Fibroblast of mammary gland (primary cell): ENCODE measurements around the gene PBX4.
A peak's percentile ranks its signal among the peaks of the same experiment; 100 is the strongest.

Experiments
- DNase-seq: peaks from one replicate; pipeline ENCODE4 v3.0.0-alpha.2; 2010; ENCODE audit warnings: low read depth
- H3K4me3 ChIP-seq: 2 replicates; pipeline ENCODE4 v1.5.1; 2011; ENCODE audit warnings: low read depth, mild to moderate bottlenecking, low read length, moderate library complexity; ENCODE audit not compliant: control insufficient read depth
- TF ChIP-seq, protein P1 (sequence below): conservative IDR thresholded peaks from 2 replicates; pipeline ENCODE4 v1.5.1; 2011; ENCODE audit warnings: low read depth, low read length, inconsistent platforms; ENCODE audit not compliant: control insufficient read depth, insufficient read depth

PBX4 gene

GRCh38 chr19:19534556-19535265, 83.8 kb downstream of the PBX4 start:
- H3K4me3 ChIP-seq = no peak overlapping the region
- TF ChIP-seq, protein P1, sequence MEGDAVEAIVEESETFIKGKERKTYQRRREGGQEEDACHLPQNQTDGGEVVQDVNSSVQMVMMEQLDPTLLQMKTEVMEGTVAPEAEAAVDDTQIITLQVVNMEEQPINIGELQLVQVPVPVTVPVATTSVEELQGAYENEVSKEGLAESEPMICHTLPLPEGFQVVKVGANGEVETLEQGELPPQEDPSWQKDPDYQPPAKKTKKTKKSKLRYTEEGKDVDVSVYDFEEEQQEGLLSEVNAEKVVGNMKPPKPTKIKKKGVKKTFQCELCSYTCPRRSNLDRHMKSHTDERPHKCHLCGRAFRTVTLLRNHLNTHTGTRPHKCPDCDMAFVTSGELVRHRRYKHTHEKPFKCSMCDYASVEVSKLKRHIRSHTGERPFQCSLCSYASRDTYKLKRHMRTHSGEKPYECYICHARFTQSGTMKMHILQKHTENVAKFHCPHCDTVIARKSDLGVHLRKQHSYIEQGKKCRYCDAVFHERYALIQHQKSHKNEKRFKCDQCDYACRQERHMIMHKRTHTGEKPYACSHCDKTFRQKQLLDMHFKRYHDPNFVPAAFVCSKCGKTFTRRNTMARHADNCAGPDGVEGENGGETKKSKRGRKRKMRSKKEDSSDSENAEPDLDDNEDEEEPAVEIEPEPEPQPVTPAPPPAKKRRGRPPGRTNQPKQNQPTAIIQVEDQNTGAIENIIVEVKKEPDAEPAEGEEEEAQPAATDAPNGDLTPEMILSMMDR = no peak
- no peak for DNase-seq

- TF ChIP-seq, protein P1 = no peak
- H3K4me3 ChIP-seq = no peak overlapping the region
- DNase-seq = no peak
Observed at GRCh38 chr19:19533841-19534240, 84.6 kb downstream of the PBX4 start.

DNA sequence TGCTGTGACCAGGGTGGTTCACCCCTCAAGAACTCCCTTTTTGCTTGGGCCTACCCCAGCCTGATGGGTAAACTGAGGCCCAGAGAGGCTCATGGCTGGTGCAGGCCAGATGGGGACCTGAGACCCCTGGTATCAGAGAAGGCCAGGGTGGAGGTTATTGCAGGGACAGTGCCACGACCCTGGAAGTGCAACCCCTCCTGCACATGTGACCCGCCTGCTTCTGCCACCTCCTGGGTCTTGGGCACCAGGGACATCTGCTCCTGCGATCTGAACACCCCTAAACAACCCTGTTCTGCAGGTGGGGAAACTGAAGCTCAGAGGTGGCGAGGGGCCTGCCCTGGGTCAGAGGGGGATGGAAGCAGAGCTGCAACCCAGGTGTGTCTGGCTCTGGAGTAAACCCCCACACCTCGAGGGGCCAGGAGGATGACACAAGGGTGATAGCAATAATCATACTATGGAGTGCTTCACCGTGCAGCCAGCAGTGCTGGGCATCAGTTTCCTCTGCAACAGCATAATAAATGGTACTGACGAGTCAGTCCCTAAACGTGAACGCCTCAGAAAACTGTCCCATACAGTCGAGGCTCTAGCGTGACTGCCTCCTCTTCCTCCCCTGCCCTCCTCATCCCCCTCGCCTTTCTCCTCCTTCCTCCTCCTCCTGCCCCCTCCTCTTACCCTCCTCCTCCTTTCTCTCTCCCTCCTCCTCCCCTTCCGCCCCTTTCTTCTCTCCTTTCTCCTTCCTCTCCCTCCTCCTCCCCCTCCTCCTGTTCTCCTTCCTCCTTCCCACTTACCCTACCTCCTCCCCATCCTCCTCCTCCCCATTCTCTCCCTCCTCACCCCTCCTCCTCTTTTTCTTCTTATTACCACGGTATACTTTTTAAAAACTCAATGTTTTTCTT, 85.4 kb downstream of the PBX4 start:
- H3K4me3 ChIP-seq = no peak overlapping the region
- DNase-seq = no peak
- TF ChIP-seq, protein P1 = no peak

GRCh38 chr19:19531951-19532805, 86.3 kb downstream of the PBX4 start:
- H3K4me3 ChIP-seq = no peak overlapping the region
- TF ChIP-seq, protein P1 = peak; percentile 80
- DNase-seq = peak; percentile 48

- no peak for DNase-seq
- TF ChIP-seq, protein P1 = no peak
- H3K4me3 ChIP-seq = no peak overlapping the region
Observed at GRCh38 chr19:19530889-19531288, 87.6 kb downstream of the PBX4 start.

- peak; percentile 34 for DNase-seq
- no peak overlapping the region for H3K4me3 ChIP-seq
- TF ChIP-seq, protein P1 = no peak
Observed at GRCh38 chr19:19530423-19530804, 88.1 kb downstream of the PBX4 start.
